Peyer's patch (tissue), 4 donors: ENCODE results near the gene IQCB1. TPM values are rescaled to one million over a fixed set of nuclear protein-coding genes. Genes with fewer than 3 reads are reported as not detected.

Experiments used
- DNase-seq, 3 donors: peaks; one replicate each; pipeline ENCODE4 v3.0.0-alpha.2; 2017 to 2019
- H3K27ac ChIP-seq, 4 donors: fragments of 200-600 bp; sonication (generic); one replicate each; pipeline ENCODE4 v1.5.1; 2016 to 2019
- H3K27me3 ChIP-seq, 2 donors: fragments of 200-600 bp; sonication (generic); one replicate each; pipeline ENCODE4 v1.5.1; 2019
- H3K36me3 ChIP-seq, 3 donors: fragments of 200-600 bp; sonication (generic); one replicate each; pipeline ENCODE4 v1.5.1; 2016 to 2019
- H3K4me1 ChIP-seq, 4 donors: fragments of 200-600 bp; sonication (generic); one replicate each; pipeline ENCODE4 v1.5.1; 2016 to 2019
- H3K4me3 ChIP-seq, 4 donors: fragments of 200-600 bp; sonication (generic); 1 replicate in 3 of 4; 2 replicates in 1 of 4; pipeline ENCODE4 v1.5.1; 2016 to 2019; ENCODE audit warnings: mild to moderate bottlenecking in 1 of 4
- H3K9me3 ChIP-seq, 4 donors: fragments of 200-600 bp; sonication (generic); one replicate each; pipeline ENCODE4 v1.5.1; 2016 to 2019; ENCODE audit warnings: mild to moderate bottlenecking in 1 of 4
- CTCF ChIP-seq, 6 experiments: fragments of 450-650 bp in 4 of 6; fragments of 200-600 bp in 2 of 6; sonication (generic) in 1 of 6; IDR thresholded peaks; one replicate each; pipeline ENCODE4 v1.5.1; 2017 to 2019; ENCODE audit warnings: antibody characterized with exemption in 6 of 6, mild to moderate bottlenecking in 3 of 6, moderate library complexity in 1 of 6
- POLR2A ChIP-seq, 2 donors: fragments of 450-650 bp; IDR thresholded peaks; one replicate each; pipeline ENCODE4 v1.5.1; 2017; ENCODE audit warnings: antibody characterized with exemption in 2 of 2, mild to moderate bottlenecking in 2 of 2, moderate library complexity in 2 of 2
- total RNA-seq, 4 donors: library from RNA; depleted of rRNA; stranded (reverse); fragments of >200 nt; gene quantifications; one replicate each; pipeline ENCODE4 v1.1.0, GENCODE V29; 2016

Gene IQCB1
- total RNA-seq, 4 donors from 2014 or later = 22.8 to 50.3 (median 29.6) TPM

GRCh38 chr3:121740896-121741295, 94.0 kb downstream of the IQCB1 start:
- Histone ChIP-seq H3K36me3 (no peaks in the 10 kb centered on the region), H3K4me3 (no peak overlapping the region), H3K9me3 (no peaks in the 10 kb centered on the region), H3K4me1 (no peaks in the 10 kb centered on the region), H3K27me3 (no peaks in the 10 kb centered on the region), H3K27ac (no peak overlapping the region)
- no peak for TF ChIP-seq CTCF (IDR thresholded peaks at IDR 0.05)
- no peak for TF ChIP-seq POLR2A (IDR thresholded peaks at IDR 0.05)
- DNase-seq = no peak

DNA sequence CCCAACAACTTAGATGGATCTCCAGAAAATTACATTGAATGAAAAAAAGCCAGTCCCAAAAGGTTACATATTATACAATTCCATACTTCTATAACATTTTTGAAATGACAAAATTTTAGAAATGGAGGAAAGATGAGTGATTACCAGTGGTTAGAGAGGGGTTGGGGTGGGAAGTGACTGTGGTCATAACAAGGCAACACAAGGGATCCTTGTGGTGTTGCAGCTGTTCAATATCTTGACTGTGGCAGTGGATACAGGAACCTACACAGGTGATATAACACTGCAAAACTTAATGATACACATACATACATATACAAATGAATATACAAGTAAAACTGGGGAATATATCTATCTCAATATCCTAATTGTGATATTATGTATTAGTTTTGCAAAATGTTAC, 95.0 kb downstream of the IQCB1 start:
- no peak for DNase-seq
- Histone ChIP-seq H3K27me3 (no peaks in the 10 kb centered on the region), H3K4me1 (no peaks in the 10 kb centered on the region), H3K27ac (no peak overlapping the region), H3K36me3 (no peaks in the 10 kb centered on the region), H3K9me3 (no peaks in the 10 kb centered on the region), H3K4me3 (no peak overlapping the region)
- no peak for TF ChIP-seq CTCF (IDR thresholded peaks at IDR 0.05)
- TF ChIP-seq POLR2A (IDR thresholded peaks at IDR 0.05) = no peak

- TF ChIP-seq CTCF (IDR thresholded peaks at IDR 0.05) = no peak
- no peak for TF ChIP-seq POLR2A (IDR thresholded peaks at IDR 0.05)
- Histone ChIP-seq H3K9me3 (no peaks in the 10 kb centered on the region), H3K27me3 (no peaks in the 10 kb centered on the region), H3K36me3 (no peaks in the 10 kb centered on the region), H3K4me1 (no peaks in the 10 kb centered on the region), H3K27ac (no peak overlapping the region), H3K4me3 (no peak overlapping the region)
- DNase-seq = no peak
Measured at GRCh38 chr3:121737644-121738043, 97.2 kb downstream of the IQCB1 start.

DNA sequence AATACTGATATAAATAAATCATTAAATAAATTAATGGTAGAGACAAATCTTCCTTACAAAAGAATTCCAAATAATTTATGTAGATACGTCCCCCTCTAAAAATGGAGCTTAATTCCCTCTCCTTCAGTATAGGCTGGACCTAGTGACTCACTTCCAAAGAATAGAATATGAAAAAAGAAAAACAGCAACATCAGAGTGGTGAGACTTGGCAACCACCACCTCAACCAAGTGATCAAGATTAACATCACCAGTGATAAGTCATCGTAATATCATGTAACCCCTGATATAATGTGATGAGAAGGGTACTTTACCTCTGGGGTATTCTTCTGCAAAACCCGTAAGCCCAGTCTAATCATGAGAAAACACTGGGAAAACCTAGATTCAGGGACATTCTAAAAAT, 98.7 kb downstream of the IQCB1 start:
- H3K4me3 ChIP-seq = no peak overlapping the region
- no peak for DNase-seq
- TF ChIP-seq CTCF (IDR thresholded peaks at IDR 0.05) (no peak), POLR2A (IDR thresholded peaks at IDR 0.05) (no peak)
- no peak overlapping the region for H3K27ac ChIP-seq
- no peaks in the 10 kb centered on the region for H3K36me3 ChIP-seq
- H3K4me1 ChIP-seq = no peaks in the 10 kb centered on the region
- no peaks in the 10 kb centered on the region for H3K9me3 ChIP-seq
- no peaks in the 10 kb centered on the region for H3K27me3 ChIP-seq

DNA sequence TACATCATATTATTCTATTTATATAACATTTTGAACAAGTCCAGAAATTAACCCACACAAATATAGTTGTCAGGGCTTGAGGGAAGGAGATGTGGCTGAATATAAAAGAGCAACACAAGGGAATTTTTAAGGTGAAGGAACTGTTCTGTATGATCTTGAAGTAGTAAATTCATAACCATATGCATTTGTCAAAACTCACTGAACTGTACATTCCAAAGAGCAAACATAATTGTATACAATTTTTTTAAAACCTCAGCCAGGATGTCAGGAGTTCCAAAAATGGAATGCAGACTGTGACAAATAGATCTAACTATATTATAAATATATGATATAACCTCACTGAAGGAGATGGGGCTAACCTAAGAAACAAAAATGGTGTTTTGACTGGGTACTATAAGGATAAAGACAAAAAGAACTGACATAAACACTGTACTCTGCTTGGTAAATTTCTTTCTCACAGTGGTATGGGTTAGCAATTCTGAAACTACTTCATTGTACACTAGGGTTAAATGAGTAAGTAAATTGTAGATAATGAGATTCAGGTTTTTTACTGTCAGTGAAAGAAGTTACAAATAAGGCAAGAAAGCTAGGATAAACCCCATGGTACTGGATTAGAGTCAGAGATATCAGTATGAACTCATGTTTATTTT, 99.7 kb downstream of the IQCB1 start:
- Histone ChIP-seq H3K36me3 (peaks cover 0 to 8% (median 0%) of the 10 kb centered on the region in 3 donors), H3K9me3 (no peaks in the 10 kb centered on the region), H3K4me3 (no peak overlapping the region), H3K27ac (no peak overlapping the region), H3K27me3 (no peaks in the 10 kb centered on the region), H3K4me1 (no peaks in the 10 kb centered on the region)
- TF ChIP-seq CTCF (IDR thresholded peaks at IDR 0.05) (no peak), POLR2A (IDR thresholded peaks at IDR 0.05) (no peak)
- no peak for DNase-seq
